ENCODE data around the gene SLC6A3.
"Not testable (repeated sequence)": the region's sequence is repeated elsewhere in the genome, so short reads cannot be mapped to it uniquely, and the experiment has no call there.

Gene SLC6A3

GRCh38 chr5:1371972-1372342, 73.3 kb downstream of the SLC6A3 start:
- not testable (repeated sequence) for DNase-seq (ENCODE audit: low read depth in 2 of 2)

GRCh38 chr5:1371218-1371971, 73.8 kb downstream of the SLC6A3 start:
- DNase-seq (ENCODE audit: low read depth in 2 of 2), result no peak

- no peak for DNase-seq (ENCODE audit: low read depth in 2 of 2)
Measured at GRCh38 chr5:1370006-1370405, 75.2 kb downstream of the SLC6A3 start.

- no peak for DNase-seq (ENCODE audit: low read depth in 2 of 2)
Measured at GRCh38 chr5:1368756-1369155, 76.5 kb downstream of the SLC6A3 start.

- no peak for DNase-seq (ENCODE audit: low read depth in 2 of 2)
Measured at GRCh38 chr5:1368236-1368635, 77.0 kb downstream of the SLC6A3 start.

GRCh38 chr5:1367149-1367548, 78.1 kb downstream of the SLC6A3 start:
- DNase-seq (ENCODE audit: low read depth in 2 of 2), result no peak

- DNase-seq (ENCODE audit: low read depth in 2 of 2), result no peak
Measured at GRCh38 chr5:1366514-1366913, 78.7 kb downstream of the SLC6A3 start.

GRCh38 chr5:1364211-1364610, 81.0 kb downstream of the SLC6A3 start:
- DNase-seq (ENCODE audit: low read depth in 2 of 2), result no peak

GRCh38 chr5:1363581-1363980, 81.7 kb downstream of the SLC6A3 start:
- DNase-seq (ENCODE audit: low read depth in 2 of 2), result no peak

GRCh38 chr5:1363160-1363559, 82.1 kb downstream of the SLC6A3 start:
- no peak for DNase-seq (ENCODE audit: low read depth in 2 of 2)

- no peak for DNase-seq (ENCODE audit: low read depth in 2 of 2)
Measured at GRCh38 chr5:1362242-1363015, 82.8 kb downstream of the SLC6A3 start.

- no peak for DNase-seq (ENCODE audit: low read depth in 2 of 2)
Measured at GRCh38 chr5:1360861-1361260, 84.4 kb downstream of the SLC6A3 start.

GRCh38 chr5:1360367-1360766, 84.9 kb downstream of the SLC6A3 start:
- not testable (repeated sequence) for DNase-seq (ENCODE audit: low read depth in 2 of 2)

GRCh38 chr5:1359713-1360112, 85.5 kb downstream of the SLC6A3 start:
- no peak for DNase-seq (ENCODE audit: low read depth in 2 of 2)

GRCh38 chr5:1359031-1359645, 86.1 kb downstream of the SLC6A3 start:
- no peak for DNase-seq (ENCODE audit: low read depth in 2 of 2)

- DNase-seq (ENCODE audit: low read depth in 2 of 2), result no peak
Measured at GRCh38 chr5:1358726-1359025, 86.6 kb downstream of the SLC6A3 start.

- DNase-seq (ENCODE audit: low read depth in 2 of 2), result no peak
Measured at GRCh38 chr5:1357946-1358725, 87.1 kb downstream of the SLC6A3 start.

- DNase-seq (ENCODE audit: low read depth in 2 of 2), result no peak
Measured at GRCh38 chr5:1356873-1357787, 88.1 kb downstream of the SLC6A3 start.

GRCh38 chr5:1354576-1354975, 90.7 kb downstream of the SLC6A3 start:
- DNase-seq (ENCODE audit: low read depth in 2 of 2), result no peak

- DNase-seq (ENCODE audit: low read depth in 2 of 2), result no peak
Measured at GRCh38 chr5:1352231-1353219, 92.7 kb downstream of the SLC6A3 start.
